Measurements from ENCODE around the gene SHCBP1L.

The SHCBP1L gene

GRCh38 chr1:182890927-182891610 is 61.9 kb downstream of the SHCBP1L start:
- no peak for DNase-seq (ENCODE audit: low spot score)

GRCh38 chr1:182889997-182890396 is 63.0 kb downstream of the SHCBP1L start:
- DNase-seq (ENCODE audit: low spot score), result peak; percentile 20

DNA sequence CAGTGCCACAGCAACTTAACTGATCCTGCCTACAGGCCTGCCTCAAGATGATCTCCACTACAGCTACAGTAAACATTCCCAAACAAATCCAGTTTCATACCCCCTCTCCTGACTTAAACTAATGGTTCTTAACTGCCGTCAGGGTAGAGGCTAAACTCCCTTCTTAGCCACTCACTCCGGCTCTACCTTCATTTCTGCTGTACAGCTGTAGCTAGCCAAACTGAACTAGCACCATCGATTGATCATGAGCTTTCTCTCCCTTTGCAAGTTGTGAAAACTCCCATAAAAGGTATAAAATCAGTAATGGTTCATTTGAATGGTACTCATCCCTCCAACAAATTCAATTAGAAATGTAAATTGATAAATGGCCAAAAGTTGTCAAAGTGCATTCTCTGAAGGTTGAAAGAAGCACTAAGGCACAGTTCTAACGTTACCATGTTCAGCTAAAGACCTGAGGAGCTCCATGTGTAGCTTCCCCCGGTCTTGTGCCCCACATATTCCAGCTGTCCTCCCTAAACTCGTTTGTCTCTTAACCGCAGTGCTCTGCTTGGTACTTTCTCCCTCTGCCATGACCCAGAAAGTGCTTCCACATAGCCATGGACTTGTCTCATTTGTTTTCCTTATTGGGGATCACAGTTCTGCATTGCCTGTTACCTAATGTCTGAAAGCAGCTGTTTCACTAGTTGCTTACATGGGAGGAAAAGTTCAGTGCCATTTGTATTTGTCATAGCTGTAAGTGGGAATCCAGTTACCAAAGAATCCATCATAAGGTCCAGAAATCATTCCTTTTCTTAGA is 64.0 kb downstream of the SHCBP1L start:
- no peak for DNase-seq (ENCODE audit: low spot score)

DNA sequence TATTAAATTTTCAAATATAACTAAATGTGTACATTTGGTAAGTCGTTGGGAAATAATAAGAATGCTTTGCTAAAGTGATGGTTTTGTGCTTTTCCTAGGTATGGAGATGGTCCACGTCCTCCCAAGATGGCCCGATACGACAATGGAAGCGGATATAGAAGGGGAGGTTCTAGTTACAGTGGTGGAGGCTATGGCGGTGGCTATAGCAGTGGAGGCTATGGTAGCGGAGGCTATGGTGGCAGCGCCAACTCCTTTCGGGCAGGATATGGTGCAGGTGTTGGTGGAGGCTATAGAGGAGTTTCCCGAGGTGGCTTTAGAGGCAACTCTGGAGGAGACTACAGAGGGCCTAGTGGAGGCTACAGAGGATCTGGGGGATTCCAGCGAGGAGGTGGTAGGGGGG is 66.0 kb downstream of the SHCBP1L start:
- DNase-seq (ENCODE audit: low spot score), result no peak

DNA sequence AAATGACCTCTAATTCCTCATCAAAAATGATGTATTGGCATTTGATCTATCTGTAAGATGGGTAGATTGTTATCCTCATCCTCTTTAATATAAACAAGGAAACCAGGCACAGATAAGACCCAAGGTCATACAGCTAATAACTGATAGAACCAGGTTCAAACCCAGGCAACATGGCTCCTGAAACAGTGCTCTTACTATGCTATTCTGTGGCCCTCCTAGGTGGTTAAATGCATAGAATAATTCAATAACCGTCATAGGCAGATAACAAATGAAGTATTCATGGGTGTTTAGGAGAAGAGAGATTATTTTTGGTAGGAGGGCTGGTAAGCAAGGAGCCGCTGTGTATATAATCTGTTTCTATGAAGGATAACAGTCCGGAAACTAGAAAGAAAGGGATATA is 67.4 kb downstream of the SHCBP1L start:
- no peak for DNase-seq (ENCODE audit: low spot score)

- DNase-seq (ENCODE audit: low spot score), result no peak
Observed at GRCh38 chr1:182884872-182885271, 68.1 kb downstream of the SHCBP1L start.

DNA sequence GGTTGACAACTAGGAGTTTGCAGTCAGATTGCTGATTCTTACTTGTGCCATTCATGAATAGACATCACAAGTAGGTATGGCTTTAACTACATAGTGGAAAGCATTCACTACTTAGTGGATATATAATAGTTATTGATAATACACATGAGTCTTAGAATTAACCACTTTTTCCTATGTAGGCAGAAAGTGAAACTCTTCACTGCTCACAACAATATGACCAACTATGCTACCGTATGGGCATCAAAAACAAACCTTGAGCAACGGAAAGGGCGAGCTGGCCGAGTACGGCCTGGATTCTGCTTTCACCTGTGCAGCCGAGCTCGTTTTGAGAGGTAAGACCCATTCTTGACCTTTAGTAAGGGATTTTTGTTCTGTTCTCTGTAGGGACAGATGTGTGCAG is 75.1 kb downstream of the SHCBP1L start:
- DNase-seq (ENCODE audit: low spot score), result no peak

GRCh38 chr1:182877331-182877730 is 75.6 kb downstream of the SHCBP1L start:
- no peak for DNase-seq (ENCODE audit: low spot score)

DNA sequence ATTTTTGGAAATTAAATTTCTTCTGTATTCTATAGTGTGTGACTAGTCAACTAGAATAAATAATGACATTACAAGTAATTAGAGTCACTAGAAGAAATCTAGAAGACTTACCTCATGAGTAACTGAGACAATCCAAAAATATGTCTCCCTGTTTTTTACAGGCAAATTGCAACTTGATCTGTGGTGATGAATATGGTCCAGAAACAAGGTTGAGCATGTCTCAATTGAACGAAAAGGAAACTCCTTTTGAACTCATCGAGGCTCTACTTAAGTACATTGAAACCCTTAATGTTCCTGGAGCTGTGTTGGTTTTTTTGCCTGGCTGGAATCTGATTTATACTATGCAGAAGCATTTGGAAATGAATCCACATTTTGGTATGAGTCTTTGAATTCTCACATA is 77.1 kb downstream of the SHCBP1L start:
- no peak for DNase-seq (ENCODE audit: low spot score)

DNA sequence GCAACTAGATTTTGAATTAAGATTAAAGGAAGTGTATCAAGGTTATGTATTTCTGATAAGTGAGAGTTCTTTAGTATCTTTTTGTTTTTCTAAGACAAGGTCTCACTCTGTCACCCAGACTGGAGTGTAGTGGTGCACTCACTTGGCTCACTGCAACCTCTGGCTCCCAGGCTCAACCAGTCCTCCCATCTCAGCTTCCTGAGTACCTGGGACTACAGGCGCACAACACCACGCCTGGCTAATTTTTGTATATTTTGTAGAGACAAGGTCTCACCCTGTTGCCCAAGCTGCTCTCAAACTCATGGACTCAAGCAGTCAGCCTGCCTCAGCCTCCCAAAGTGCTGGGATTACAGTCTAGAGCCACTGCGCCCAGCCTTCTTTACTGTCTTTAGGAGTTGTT is 80.1 kb downstream of the SHCBP1L start:
- no peak for DNase-seq (ENCODE audit: low spot score)

DNA sequence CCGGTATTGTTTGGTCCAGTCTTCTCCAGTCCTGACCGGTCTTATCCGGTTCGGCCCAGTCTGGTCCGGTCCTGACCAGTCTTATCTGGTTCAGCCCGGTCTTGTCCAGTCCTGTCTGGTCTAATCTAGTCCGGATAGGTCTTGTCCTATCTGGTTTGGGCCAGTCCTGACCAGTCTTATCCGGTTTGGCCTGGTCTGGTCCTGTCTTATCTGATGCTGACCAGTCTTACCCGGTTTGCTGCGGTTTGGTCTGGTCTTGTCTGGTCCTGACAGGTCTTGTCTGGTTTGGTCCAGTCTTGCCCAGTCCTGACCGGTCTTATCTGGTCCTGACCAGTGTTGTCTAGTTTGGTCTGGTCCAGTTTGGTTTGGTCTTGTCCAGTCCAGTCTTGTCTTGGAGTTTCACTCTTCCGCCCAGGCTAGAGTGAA is 83.7 kb downstream of the SHCBP1L start:
- no peak for DNase-seq (ENCODE audit: low spot score)

GRCh38 chr1:182867861-182868260 is 85.1 kb downstream of the SHCBP1L start:
- no peak for DNase-seq (ENCODE audit: low spot score)

GRCh38 chr1:182863940-182864339 is 89.0 kb downstream of the SHCBP1L start:
- DNase-seq (ENCODE audit: low spot score), result no peak

- no peak for DNase-seq (ENCODE audit: low spot score)
Observed at GRCh38 chr1:182862827-182863226, 90.1 kb downstream of the SHCBP1L start.

- no peak for DNase-seq (ENCODE audit: low spot score)
Observed at GRCh38 chr1:182861994-182862393, 91.0 kb downstream of the SHCBP1L start.

GRCh38 chr1:182860658-182861057 is 92.3 kb downstream of the SHCBP1L start:
- DNase-seq (ENCODE audit: low spot score), result no peak

GRCh38 chr1:182857212-182857611 is 95.8 kb downstream of the SHCBP1L start:
- no peak for DNase-seq (ENCODE audit: low spot score)

DNA sequence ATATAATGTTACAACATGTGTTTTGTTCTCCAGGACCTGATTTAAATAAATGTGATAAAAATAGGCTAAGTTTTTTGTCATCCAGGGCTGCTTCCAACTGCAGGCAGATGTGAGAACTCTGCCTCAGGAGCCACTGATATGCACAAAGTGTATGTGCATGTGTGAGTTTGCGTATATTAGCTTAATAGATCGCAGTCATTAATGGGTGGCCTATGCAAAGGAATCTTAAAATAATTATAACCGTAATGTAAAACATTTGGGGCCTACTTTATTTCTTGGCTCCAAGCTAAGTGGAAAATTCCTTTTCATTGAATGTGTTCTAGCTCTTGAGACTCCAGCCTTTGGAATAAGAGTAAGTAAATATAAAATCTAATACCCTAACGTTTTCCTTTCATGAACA is 97.1 kb downstream of the SHCBP1L start:
- no peak for DNase-seq (ENCODE audit: low spot score)

GRCh38 chr1:182851825-182852224 is 101.1 kb downstream of the SHCBP1L start:
- DNase-seq (ENCODE audit: low spot score), result no peak

DNA sequence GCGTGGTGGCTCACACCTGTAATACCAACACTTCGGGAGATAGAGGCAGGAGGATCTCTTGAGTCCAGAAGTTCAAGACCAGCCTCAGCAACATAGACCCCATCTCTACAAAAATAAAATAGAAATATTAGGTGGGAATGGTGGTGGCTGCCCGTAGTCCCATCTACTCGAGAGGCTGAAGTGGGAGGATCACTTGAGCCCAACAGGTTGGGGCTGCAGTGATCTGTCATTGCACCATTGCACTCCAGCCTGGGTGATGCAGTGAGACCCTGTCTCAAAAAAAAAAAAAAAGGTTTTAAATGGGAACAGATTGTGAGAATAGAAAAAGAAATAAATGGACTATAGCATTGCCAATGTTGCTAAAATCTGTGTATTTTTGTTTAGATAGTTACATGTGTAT is 102.6 kb downstream of the SHCBP1L start:
- no peak for DNase-seq (ENCODE audit: low spot score)
